CD14-positive monocyte (primary cell): ENCODE results near the gene CPEB4. TPM values are rescaled to one million over a fixed set of nuclear protein-coding genes. Genes with fewer than 3 reads are reported as not detected.

Experiments used
- DNase-seq, 3 donors: peaks; one replicate each; pipeline ENCODE4 v3.0.0-alpha.2; 2011 to 2022
- H2AFZ ChIP-seq: 2 replicates; pipeline ENCODE4 v1.6.0; 2012; ENCODE audit warnings: mild to moderate bottlenecking, low read depth, low read length, inconsistent platforms; ENCODE audit not compliant: insufficient read depth, poor library complexity, severe bottlenecking
- H3K27ac ChIP-seq, 2 donors: 1 replicate in 1 of 2; 2 replicates in 1 of 2; pipeline ENCODE4 v1.5.1; 2012 to 2013; ENCODE audit warnings: low read length in 2 of 2, control low read depth in 1 of 2, inconsistent platforms in 1 of 2, low read depth in 1 of 2, mild to moderate bottlenecking in 1 of 2
- H3K27me3 ChIP-seq, 2 donors: one replicate each; pipeline versions ENCODE4 v1.6.0 to v1.6.1; 2011 to 2013; ENCODE audit warnings: low read length in 2 of 2; ENCODE audit not compliant: control insufficient read depth in 2 of 2, insufficient read depth in 2 of 2
- H3K36me3 ChIP-seq, 2 donors: replicated peaks in 1 of 2; 1 replicate in 1 of 2; 2 replicates in 1 of 2; pipeline versions ENCODE4 v1.5.1 to v1.6.1; 2012 to 2013; ENCODE audit warnings: low read length in 2 of 2, control low read depth in 1 of 2, inconsistent platforms in 1 of 2, mild to moderate bottlenecking in 1 of 2; ENCODE audit not compliant: insufficient read depth in 2 of 2, control insufficient read depth in 1 of 2
- H3K4me1 ChIP-seq, 2 donors: 1 replicate in 1 of 2; 2 replicates in 1 of 2; pipeline versions ENCODE4 v1.5.1 to v1.6.1; 2012 to 2013; ENCODE audit warnings: low read length in 2 of 2, control low read depth in 1 of 2, inconsistent platforms in 1 of 2, mild to moderate bottlenecking in 1 of 2, moderate library complexity in 1 of 2; ENCODE audit not compliant: insufficient read depth in 2 of 2, control insufficient read depth in 1 of 2
- H3K4me2 ChIP-seq: replicated peaks from 2 replicates; pipeline ENCODE3; 2012; ENCODE audit warnings: low read length, moderate library complexity, mild to moderate bottlenecking; ENCODE audit not compliant: poor library complexity, severe bottlenecking; ENCODE audit errors: extremely low read depth
- H3K4me3 ChIP-seq, 3 experiments: fragments of 200-600 bp in 1 of 3; sonication (generic) in 1 of 3; replicated peaks in 1 of 3; 1 replicate in 2 of 3; 2 replicates in 1 of 3; pipeline ENCODE4 v1.5.1; 2011 to 2013; ENCODE audit warnings: low read length in 3 of 3, mild to moderate bottlenecking in 3 of 3, control low read depth in 2 of 3, low read depth in 2 of 3, inconsistent platforms in 1 of 3, moderate library complexity in 1 of 3
- H3K79me2 ChIP-seq: 2 replicates; pipeline ENCODE4 v1.6.0; 2012; ENCODE audit warnings: mild to moderate bottlenecking, control low read depth, inconsistent platforms, low read length, moderate library complexity; ENCODE audit not compliant: insufficient read depth
- H3K9ac ChIP-seq: 2 replicates; pipeline ENCODE4 v1.6.0; 2017; ENCODE audit warnings: low read length, mild to moderate bottlenecking; ENCODE audit not compliant: insufficient read depth, poor library complexity, severe bottlenecking
- H3K9me3 ChIP-seq, 2 donors: replicated peaks in 1 of 2; 1 replicate in 1 of 2; 2 replicates in 1 of 2; pipeline versions ENCODE4 v1.5.1 to v1.6.1; 2012 to 2013; ENCODE audit warnings: low read length in 2 of 2, control low read depth in 1 of 2; ENCODE audit not compliant: control insufficient read depth in 1 of 2, insufficient read depth in 1 of 2
- H4K20me1 ChIP-seq: 2 replicates; pipeline ENCODE4 v1.6.0; 2012; ENCODE audit warnings: mild to moderate bottlenecking, low read length, control low read depth, moderate library complexity; ENCODE audit not compliant: insufficient read depth
- H3K27ac Mint-ChIP-seq, 7 donors: one replicate each; pipeline ENCODE4 v1.8.0; 2020; ENCODE audit warnings: mild to moderate bottlenecking in 7 of 7, mixed read lengths in 7 of 7, moderate library complexity in 6 of 7, inconsistent platforms in 2 of 7
- H3K27me3 Mint-ChIP-seq, 3 donors: one replicate each; pipeline ENCODE4 v1.8.0; 2021 to 2022; ENCODE audit warnings: low read depth in 3 of 3, mild to moderate bottlenecking in 3 of 3, mixed read lengths in 3 of 3, moderate library complexity in 3 of 3, inconsistent platforms in 1 of 3
- H3K36me3 Mint-ChIP-seq, 2 donors: one replicate each; pipeline ENCODE4 v1.8.0; 2020; ENCODE audit warnings: mixed read lengths in 2 of 2, inconsistent platforms in 1 of 2, mild to moderate bottlenecking in 1 of 2
- H3K4me1 Mint-ChIP-seq: one replicate; pipeline ENCODE4 v1.8.0; 2020; ENCODE audit warnings: mild to moderate bottlenecking, mixed read lengths
- H3K4me3 Mint-ChIP-seq, 2 donors: one replicate each; pipeline ENCODE4 v1.8.0; 2020; ENCODE audit warnings: mild to moderate bottlenecking in 2 of 2, mixed read lengths in 2 of 2, moderate library complexity in 1 of 2
- H3K9me3 Mint-ChIP-seq, 7 donors: one replicate each; pipeline ENCODE4 v1.8.0; 2020 to 2022; ENCODE audit warnings: mixed read lengths in 7 of 7, mild to moderate bottlenecking in 6 of 7, moderate library complexity in 6 of 7, inconsistent platforms in 2 of 7
- WGBS: methylation state at CpG from one replicate; pipeline ENCODE4 v1.1.5; 2013; ENCODE audit warnings: missing lambda C conversion rate; ENCODE audit not compliant: insufficient coverage; 5-methylcytosine and 5-hydroxymethylcytosine counted together
- intact Hi-C, 2 donors: fragments of 100-400 bp; cut with micrococcal nuclease; formaldehyde crosslinking; loops; one replicate each; pipeline versions ENCODE4 v1.15.0 to v1.15.1; 2023
- polyA plus RNA-seq, 3 donors: library from polyadenylated mRNA; depleted of rRNA in 1 of 3; unstranded in 2 of 3; stranded (reverse) in 1 of 3; fragments of 300-500 nt in 2 of 3; fragments of >200 nt in 1 of 3; fragmentation: Illumina TruSeq in 2 of 3; gene quantifications; 1 replicate in 2 of 3; 2 replicates in 1 of 3; pipeline ENCODE4 v1.2.3, GENCODE V29; 2012 to 2021
- TF ChIP-seq, protein P1 (sequence below): fragments of 200-600 bp; IDR thresholded peaks from one replicate; pipeline ENCODE4 v1.8.0; 2022; ENCODE audit warnings: antibody characterized with exemption, mild to moderate bottlenecking

The CPEB4 gene
- polyA plus RNA-seq, 3 donors = 10.7 to 27.3 (median 13.9) TPM

DNA sequence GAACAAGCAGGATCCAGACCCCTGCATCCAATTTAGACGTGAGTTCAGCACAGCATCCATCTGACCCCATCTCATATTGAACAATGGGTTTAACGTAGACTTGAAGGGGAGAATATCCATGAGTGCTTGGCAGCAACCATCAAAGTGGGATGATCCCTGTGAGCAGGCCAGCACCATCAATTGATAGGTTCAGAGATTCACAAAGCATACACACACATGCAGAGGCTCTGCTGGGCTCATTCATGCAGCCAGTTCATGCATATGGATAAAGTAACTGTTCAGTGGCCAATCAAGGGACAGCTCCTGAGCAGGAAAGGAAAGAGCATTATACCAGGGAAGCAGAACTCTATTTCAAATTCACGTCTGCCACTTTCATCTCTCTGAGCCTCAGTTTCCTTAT lies 24.8 kb upstream of the CPEB4 start:
- Mint-ChIP-seq H3K4me3 (no peak overlapping the region), H3K9me3 (peaks cover 0 to 3% (median 0%) of the 10 kb centered on the region in 7 donors)
- no peaks in the 10 kb centered on the region for H4K20me1 ChIP-seq

GRCh38 chr5:173864126-173865050 lies 23.8 kb upstream of the CPEB4 start:
- Histone ChIP-seq H3K79me2 (no peaks in the 10 kb centered on the region), H3K9ac (peak overlapping the region; percentile 18), H3K4me2 (peak overlapping the region; percentile 63), H4K20me1 (no peaks in the 10 kb centered on the region), H3K27me3 (no peaks in the 10 kb centered on the region), H3K4me1 (peaks cover 62 to 68% of the 10 kb centered on the region in 2 donors), H3K36me3 (no peaks in the 10 kb centered on the region), H2AFZ (peak overlapping the region; percentile 90), H3K9me3 (no peaks in the 10 kb centered on the region), H3K4me3 (peak overlapping the region in 2 of 3 experiments; percentile 18 to 55), H3K27ac (peak overlapping the region; percentile 58 to 92)
- peaks cover 0 to 3% (median 0%) of the 10 kb centered on the region in 7 donors for H3K9me3 Mint-ChIP-seq
- H3K4me1 Mint-ChIP-seq = peaks cover 71% of the 10 kb centered on the region
- peak overlapping the region; percentile 28 to 84 for H3K4me3 Mint-ChIP-seq
- intact Hi-C loops = loop anchor here in 1 of 2 donors (10.0 kb wide), 1 partner anchor 130 kb away; no protein-coding TSS in a partner anchor
- 24% methylated on average over 7 of the region's 10 CpGs for WGBS
- TF ChIP-seq, protein P1, sequence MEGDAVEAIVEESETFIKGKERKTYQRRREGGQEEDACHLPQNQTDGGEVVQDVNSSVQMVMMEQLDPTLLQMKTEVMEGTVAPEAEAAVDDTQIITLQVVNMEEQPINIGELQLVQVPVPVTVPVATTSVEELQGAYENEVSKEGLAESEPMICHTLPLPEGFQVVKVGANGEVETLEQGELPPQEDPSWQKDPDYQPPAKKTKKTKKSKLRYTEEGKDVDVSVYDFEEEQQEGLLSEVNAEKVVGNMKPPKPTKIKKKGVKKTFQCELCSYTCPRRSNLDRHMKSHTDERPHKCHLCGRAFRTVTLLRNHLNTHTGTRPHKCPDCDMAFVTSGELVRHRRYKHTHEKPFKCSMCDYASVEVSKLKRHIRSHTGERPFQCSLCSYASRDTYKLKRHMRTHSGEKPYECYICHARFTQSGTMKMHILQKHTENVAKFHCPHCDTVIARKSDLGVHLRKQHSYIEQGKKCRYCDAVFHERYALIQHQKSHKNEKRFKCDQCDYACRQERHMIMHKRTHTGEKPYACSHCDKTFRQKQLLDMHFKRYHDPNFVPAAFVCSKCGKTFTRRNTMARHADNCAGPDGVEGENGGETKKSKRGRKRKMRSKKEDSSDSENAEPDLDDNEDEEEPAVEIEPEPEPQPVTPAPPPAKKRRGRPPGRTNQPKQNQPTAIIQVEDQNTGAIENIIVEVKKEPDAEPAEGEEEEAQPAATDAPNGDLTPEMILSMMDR = no peak
- peak overlapping the region; percentile 78 to 99 (median 98) for H3K27ac Mint-ChIP-seq
- H3K27me3 Mint-ChIP-seq = peaks cover 0 to 11% (median 2%) of the 10 kb centered on the region in 3 donors
- no peaks in the 10 kb centered on the region for H3K36me3 Mint-ChIP-seq
- peak in 1 of 3 donors; percentile 20 for DNase-seq

More for the DNA sequence above, 24.8 kb upstream of the CPEB4 start:
- no peak overlapping the region for H3K4me3 ChIP-seq
- no peaks in the 10 kb centered on the region for H3K9me3 ChIP-seq
- peaks cover 62 to 68% of the 10 kb centered on the region in 2 donors for H3K4me1 ChIP-seq
- TF ChIP-seq, protein P1 = no peak
- Mint-ChIP-seq H3K27me3 (peaks cover 0 to 11% (median 2%) of the 10 kb centered on the region in 3 donors), H3K36me3 (no peaks in the 10 kb centered on the region), H3K27ac (peak overlapping the region in 1 of 7 donors; percentile 10), H3K4me1 (peaks cover 71% of the 10 kb centered on the region)
- DNase-seq = no peak
- H3K36me3 ChIP-seq = no peaks in the 10 kb centered on the region
- no peaks in the 10 kb centered on the region for H3K27me3 ChIP-seq
- H3K4me2 ChIP-seq = no peak overlapping the region
- intact Hi-C loops = loop anchor here in 1 of 2 donors (10.0 kb wide), 1 partner anchor 129 kb away; no protein-coding TSS in a partner anchor
- H3K27ac ChIP-seq = no peak overlapping the region
- no peaks in the 10 kb centered on the region for H3K79me2 ChIP-seq
- no CpG with 5 or more reads among the region's 3 CpGs for WGBS
- no peak overlapping the region for H2AFZ ChIP-seq
- H3K9ac ChIP-seq = no peak overlapping the region
